GM12878 (cell line): Measurements from ENCODE around the gene SGSH. TPM values are rescaled to one million over a fixed set of nuclear protein-coding genes. Genes with fewer than 3 reads are reported as not detected.

Source experiments
- ATAC-seq: fragments of 200-7000 bp; cut with Tn5 transposase; 3 replicates; pipeline ENCODE4 v1.9.1; 2020; ENCODE audit warnings: mild to moderate bottlenecking, moderate library complexity
- BruUV-seq: library from RNA; stranded (reverse); fragments of 400-500 nt; replicated peaks from 2 replicates; lab custom pipeline; 2021; lab: Mats Ljungman, UMichigan
- CTCF ChIA-PET: fragments of 300-600 bp; sonication (Branson Sonifier 250); formaldehyde crosslinking; extraction: SDS; loops from one replicate; lab custom pipeline; 2021; ENCODE audit warnings: inconsistent platforms; lab: Yijun Ruan, JAX
- POLR2A ChIA-PET: fragments of 350-600 bp; formaldehyde crosslinking; extraction: SDS; loops from one replicate; lab custom pipeline; 2021; ENCODE audit warnings: inconsistent platforms; lab: Charles Lee
- RAD21 ChIA-PET: fragments of 300-600 bp; sonication (Branson Sonifier 250); formaldehyde crosslinking; loops from one replicate; lab custom pipeline; 2023; ENCODE audit warnings: antibody characterized with exemption; ENCODE audit not compliant: unreplicated experiment; lab: Charles Lee
- SMC1A ChIA-PET: fragments of 300-600 bp; sonication (Branson Sonifier 250); formaldehyde crosslinking; loops from one replicate; lab custom pipeline; 2023; ENCODE audit not compliant: unreplicated experiment, uncharacterized antibody; lab: Charles Lee
- DNase-seq: peaks from one replicate; pipeline ENCODE4 v3.0.0-alpha.2; 2011; ENCODE audit warnings: low read depth, low spot score
- FAIRE-seq: peaks from 3 replicates; lab custom pipeline; 2011; peaks lifted over from hg19 to GRCh38; lab: Jason Lieb, UNC
- H2AFZ ChIP-seq: 2 replicates; pipeline ENCODE4 v1.6.0; 2011; ENCODE audit warnings: low read depth, low read length, control low read depth; ENCODE audit not compliant: control insufficient read depth
- H3K27ac ChIP-seq: 2 replicates; pipeline ENCODE4 v1.5.1; 2011; ENCODE audit warnings: control low read depth; ENCODE audit not compliant: control insufficient read depth, insufficient read depth
- H3K27me3 ChIP-seq, 2 experiments: replicated peaks in 1 of 2; 2 replicates each; pipeline versions ENCODE4 v1.6.0 to v1.6.1; 2011; ENCODE audit warnings: low read length in 1 of 2; ENCODE audit not compliant: control insufficient read depth in 2 of 2, insufficient read depth in 2 of 2
- H3K36me3 ChIP-seq, 2 experiments: 2 replicates each; pipeline ENCODE4 v1.5.1; 2011; ENCODE audit warnings: low read length in 1 of 2; ENCODE audit not compliant: control insufficient read depth in 2 of 2, insufficient read depth in 2 of 2
- H3K4me1 ChIP-seq: 2 replicates; pipeline ENCODE4 v1.6.1; 2011; ENCODE audit warnings: mild to moderate bottlenecking, low read length, moderate library complexity, mixed read lengths; ENCODE audit not compliant: control insufficient read depth, insufficient read depth
- H3K4me2 ChIP-seq: 2 replicates; pipeline ENCODE4 v1.6.0; 2011; ENCODE audit warnings: control low read depth; ENCODE audit not compliant: control insufficient read depth, insufficient read depth
- H3K4me3 ChIP-seq: fragments of 200-600 bp; sonication (generic); 2 replicates; pipeline ENCODE4 v1.5.1; 2016
- H3K79me2 ChIP-seq: 2 replicates; pipeline ENCODE4 v1.6.0; 2011; ENCODE audit warnings: low read length; ENCODE audit not compliant: control insufficient read depth, insufficient read depth
- H3K9ac ChIP-seq: 2 replicates; pipeline ENCODE4 v1.8.0; 2011; ENCODE audit warnings: low read length, control low read depth, mixed read lengths; ENCODE audit not compliant: control insufficient read depth, insufficient read depth
- H3K9me3 ChIP-seq: replicated peaks from 3 replicates; pipeline ENCODE4 v1.5.1; 2011; ENCODE audit warnings: mild to moderate bottlenecking, low read length; ENCODE audit not compliant: control insufficient read depth, insufficient read depth
- H4K20me1 ChIP-seq: 2 replicates; pipeline ENCODE4 v1.6.0; 2011; ENCODE audit not compliant: control insufficient read depth, insufficient read depth
- BCL11A ChIP-seq: IDR thresholded peaks from 2 replicates; pipeline ENCODE4 v1.6.1; 2011; ENCODE audit warnings: low read depth, low read length
- E4F1 ChIP-seq: fragments of 450-650 bp; IDR thresholded peaks from 2 replicates; pipeline ENCODE4 v1.6.1; 2018; ENCODE audit warnings: borderline replicate concordance, mild to moderate bottlenecking; ENCODE audit not compliant: partially characterized antibody
- ETV6 ChIP-seq, 2 experiments: fragments of 450-650 bp in 1 of 2; IDR thresholded peaks in 1 of 2; conservative IDR thresholded peaks in 1 of 2; 2 replicates each; pipeline ENCODE4 v1.6.1; 2014; ENCODE audit warnings: antibody characterized with exemption in 1 of 2, borderline replicate concordance in 1 of 2, low read depth in 1 of 2, mild to moderate bottlenecking in 1 of 2, moderate library complexity in 1 of 2
- GABPA ChIP-seq: IDR thresholded peaks from 2 replicates; pipeline ENCODE4 v1.6.1; 2014; ENCODE audit warnings: antibody characterized with exemption, low read depth, mild to moderate bottlenecking, inconsistent platforms
- HCFC1 ChIP-seq: fragments of 150-350 bp; IDR thresholded peaks from 2 replicates; pipeline ENCODE4 v1.6.1; 2014; ENCODE audit warnings: low read length
- HDGF ChIP-seq: fragments of 450-650 bp; IDR thresholded peaks from 2 replicates; pipeline ENCODE4 v1.6.1; 2016; ENCODE audit warnings: antibody characterized with exemption
- IRF3 ChIP-seq: fragments of 450-650 bp; IDR thresholded peaks from 2 replicates; pipeline ENCODE4 v1.6.1; 2014; ENCODE audit warnings: mild to moderate bottlenecking
- IRF4 ChIP-seq: IDR thresholded peaks from 2 replicates; pipeline ENCODE4 v1.6.1; 2011; ENCODE audit warnings: low read depth, low read length
- KAT2A ChIP-seq: conservative IDR thresholded peaks from 2 replicates; pipeline ENCODE4 v1.6.1; 2011; ENCODE audit warnings: low read depth, low read length; ENCODE audit not compliant: control insufficient read depth
- KDM1A ChIP-seq: fragments of 200-600 bp; sonication (generic); IDR thresholded peaks from 2 replicates; pipeline ENCODE4 v1.6.1; 2016; ENCODE audit warnings: borderline replicate concordance
- LARP7 ChIP-seq: fragments of 450-650 bp; IDR thresholded peaks from 2 replicates; pipeline ENCODE4 v1.6.1; 2017; ENCODE audit warnings: mild to moderate bottlenecking
- MYC ChIP-seq: IDR thresholded peaks from 2 replicates; pipeline ENCODE4 v1.6.1; 2011; ENCODE audit warnings: mild to moderate bottlenecking, low read length, moderate library complexity, inconsistent platforms; ENCODE audit not compliant: insufficient read depth, insufficient replicate concordance, insufficient read length, severe bottlenecking
- RBBP5 ChIP-seq: fragments of 200-600 bp; sonication (generic); conservative IDR thresholded peaks from 2 replicates; pipeline ENCODE4 v1.6.1; 2016
- RELA ChIP-seq: fragments of 450-650 bp; IDR thresholded peaks from 2 replicates; pipeline ENCODE4 v1.8.0; 2014; ENCODE audit warnings: borderline replicate concordance; ENCODE audit not compliant: partially characterized antibody
- SKIL ChIP-seq: fragments of 450-650 bp; IDR thresholded peaks from 2 replicates; pipeline ENCODE4 v1.6.1; 2017; ENCODE audit warnings: mild to moderate bottlenecking, low read depth, inconsistent platforms; ENCODE audit not compliant: poor library complexity, severe bottlenecking
- SMARCA5 ChIP-seq: fragments of 450-650 bp; IDR thresholded peaks from 2 replicates; pipeline ENCODE4 v1.6.1; 2017; ENCODE audit warnings: mild to moderate bottlenecking
- ZBTB33 ChIP-seq: fragments of 450-650 bp; IDR thresholded peaks from 2 replicates; pipeline ENCODE4 v1.6.1; 2017; ENCODE audit warnings: mild to moderate bottlenecking
- ZNF622 ChIP-seq: fragments of 450-650 bp; IDR thresholded peaks from 2 replicates; pipeline ENCODE4 v1.6.1; 2017; ENCODE audit warnings: mild to moderate bottlenecking, inconsistent platforms
- WGBS: methylation state at CpG from one replicate; pipeline ENCODE4 v1.1.6; 2016; ENCODE audit warnings: low lambda C conversion rate; ENCODE audit not compliant: insufficient replicate concordance, insufficient coverage; ENCODE audit errors: missing lambda C conversion rate; 5-methylcytosine and 5-hydroxymethylcytosine counted together
- in situ Hi-C: fragments of 300-500 bp; cut with MboI; formaldehyde crosslinking; loops from 9 replicates; pipeline ENCODE4 v1.14.3; 2018; ENCODE audit warnings: mixed read lengths
- intact Hi-C: fragments of 100-400 bp; cut with micrococcal nuclease; formaldehyde crosslinking; loops from one replicate; pipeline ENCODE4 v1.14.2; 2022; ENCODE audit not compliant: unreplicated experiment
- polyA plus RNA-seq, 11 experiments: library from polyadenylated mRNA; depleted of rRNA in 4 of 11; unstranded in 6 of 11; stranded (reverse) in 5 of 11; fragments of >200 nt; fragmentation: Nextera tagmentation in 4 of 11; fragmentation: Illumina TruSeq in 1 of 11; extraction: Ambion mirVana in 4 of 11; extraction: Trizol in 1 of 11; gene quantifications; 1 replicate in 1 of 11; 2 replicates in 10 of 11; pipeline versions ENCODE4 v1.2.1 to v1.2.3, GENCODE V29; 2011 to 2016; ENCODE audit warnings: inconsistent platforms in 2 of 11, missing spikeins in 2 of 11, low read depth in 1 of 11
- total RNA-seq, 4 experiments: library from RNA; depleted of rRNA in 3 of 4; stranded (reverse); fragments of >200 nt in 3 of 4; fragmentation: Illumina TruSeq in 1 of 4; extraction: Trizol in 1 of 4; gene quantifications; 2 replicates each; pipeline versions ENCODE4 v1.2.1 to v1.2.3, GENCODE V29; 2013 to 2021

Gene SGSH
- total and polyA plus RNA-seq, 10 of the 15 experiments (the other 5 are each of a cell fraction or from before 2014, with no cell fraction given) = 0.13 to 17.2 (median 6.0) TPM

- no peak for DNase-seq
- Histone ChIP-seq H3K4me3 (no peak overlapping the region), H3K27me3 (no peaks in the 10 kb centered on the region), H3K36me3 (no peaks in the 10 kb centered on the region), H3K27ac (no peak overlapping the region), H3K79me2 (no peaks in the 10 kb centered on the region), H3K4me2 (no peak overlapping the region), H3K9me3 (no peaks in the 10 kb centered on the region), H4K20me1 (no peaks in the 10 kb centered on the region), H3K9ac (no peak overlapping the region), H2AFZ (no peak overlapping the region), H3K4me1 (no peaks in the 10 kb centered on the region)
- ATAC-seq = no peak
- intact Hi-C loops (no loop called here), in situ Hi-C loops (no loop called here)
- BruUV-seq = no TSS peak
- POLR2A ChIA-PET = no interaction called here
- RAD21 ChIA-PET = no interaction called here
- FAIRE-seq = no peak
- CTCF ChIA-PET = interaction anchor here (0.6 kb wide), 1 partner anchor 162 kb away, joined by 3 read pairs; no protein-coding TSS in a partner anchor
- SMC1A ChIA-PET = no interaction called here
- WGBS = 78% methylated on average over 17 of the region's 17 CpGs
- TF ChIP-seq IRF3 (no peak), RBBP5 (no peak), E4F1 (no peak), ZNF622 (no peak), LARP7 (no peak), SMARCA5 (no peak), BCL11A (no peak), SKIL (no peak), ZBTB33 (no peak), ETV6 (conservative IDR thresholded peaks at IDR 0.05 in 1 of 2, IDR thresholded peaks at IDR 0.05 in 1 of 2; ENCODE audit: borderline replicate concordance in 1 of 2, low read depth in 1 of 2) (no peak), GABPA (no peak), HCFC1 (no peak), KAT2A (no peak), RELA (no peak), HDGF (no peak), KDM1A (no peak), IRF4 (no peak), MYC (no peak)
These were observed 17.9 kb downstream of the SGSH start for GRCh38 chr17:80202197-80202596.
